ENCODE data around the gene DNASE1L1.
"Not testable (repeated sequence)": the region's sequence is repeated elsewhere in the genome, so short reads cannot be mapped to it uniquely, and the experiment has no call there.

DNA sequence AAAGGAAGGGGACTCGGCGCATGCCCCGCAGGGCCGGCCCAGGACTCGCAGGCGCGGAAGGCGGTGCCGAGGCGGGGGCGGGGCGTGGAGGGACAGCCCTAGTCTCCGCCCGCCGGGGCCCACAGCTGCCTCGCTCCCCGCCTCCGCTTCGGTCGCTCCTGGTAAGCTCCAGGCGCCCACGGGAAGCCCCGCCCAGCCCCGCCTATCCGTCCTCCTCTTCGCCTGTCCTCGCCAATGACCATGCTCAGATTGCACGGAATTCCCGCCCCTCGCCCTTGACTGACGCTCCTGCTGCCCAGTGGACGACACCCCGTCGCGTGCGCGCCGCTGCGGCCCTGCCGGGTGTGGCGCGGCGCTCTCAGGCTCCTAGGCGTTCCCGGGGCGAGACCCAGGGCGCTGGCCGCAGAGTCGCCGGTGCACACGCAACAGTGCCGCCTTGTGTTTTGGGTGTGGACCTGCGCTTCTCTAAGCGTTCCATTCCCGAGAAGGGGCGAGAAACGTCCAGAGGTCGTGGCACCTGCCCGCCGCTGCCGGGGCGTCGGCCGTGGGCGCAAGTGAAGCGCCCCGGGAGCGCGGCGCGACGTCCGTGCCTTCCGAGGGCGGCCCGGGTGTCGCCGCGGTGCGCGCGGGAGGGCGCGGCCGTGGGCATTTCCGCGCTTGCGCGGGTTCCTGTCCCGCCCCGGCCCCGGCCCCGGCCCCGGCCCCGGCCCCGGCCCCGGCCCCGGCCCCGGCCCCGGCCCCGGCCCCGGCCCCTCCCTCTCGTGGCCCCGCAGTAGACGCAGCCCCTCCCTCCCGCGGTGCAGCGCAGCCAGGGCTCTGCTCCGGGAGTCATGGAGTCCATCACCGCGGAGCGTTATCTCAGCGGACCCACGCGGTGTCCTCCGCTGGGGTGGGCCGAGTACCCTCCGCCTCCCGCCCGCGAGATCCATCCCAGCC is 19.0 kb downstream of the DNASE1L1 start:
- TF ChIP-seq, protein P1, sequence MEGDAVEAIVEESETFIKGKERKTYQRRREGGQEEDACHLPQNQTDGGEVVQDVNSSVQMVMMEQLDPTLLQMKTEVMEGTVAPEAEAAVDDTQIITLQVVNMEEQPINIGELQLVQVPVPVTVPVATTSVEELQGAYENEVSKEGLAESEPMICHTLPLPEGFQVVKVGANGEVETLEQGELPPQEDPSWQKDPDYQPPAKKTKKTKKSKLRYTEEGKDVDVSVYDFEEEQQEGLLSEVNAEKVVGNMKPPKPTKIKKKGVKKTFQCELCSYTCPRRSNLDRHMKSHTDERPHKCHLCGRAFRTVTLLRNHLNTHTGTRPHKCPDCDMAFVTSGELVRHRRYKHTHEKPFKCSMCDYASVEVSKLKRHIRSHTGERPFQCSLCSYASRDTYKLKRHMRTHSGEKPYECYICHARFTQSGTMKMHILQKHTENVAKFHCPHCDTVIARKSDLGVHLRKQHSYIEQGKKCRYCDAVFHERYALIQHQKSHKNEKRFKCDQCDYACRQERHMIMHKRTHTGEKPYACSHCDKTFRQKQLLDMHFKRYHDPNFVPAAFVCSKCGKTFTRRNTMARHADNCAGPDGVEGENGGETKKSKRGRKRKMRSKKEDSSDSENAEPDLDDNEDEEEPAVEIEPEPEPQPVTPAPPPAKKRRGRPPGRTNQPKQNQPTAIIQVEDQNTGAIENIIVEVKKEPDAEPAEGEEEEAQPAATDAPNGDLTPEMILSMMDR (IDR thresholded peaks at IDR 0.05; ENCODE audit: borderline replicate concordance, extremely low read depth, low read length, poor library complexity, severe bottlenecking) = not testable (repeated sequence)
- not testable (repeated sequence) for TF ChIP-seq EZH2 (IDR thresholded peaks at IDR 0.05; ENCODE audit: borderline replicate concordance, low read depth, low read length, severe bottlenecking)

Data from DND-41 (cell line).